ENCODE results near the gene HCFC1. TPM values are rescaled to one million over a fixed set of nuclear protein-coding genes. Genes with fewer than 3 reads are reported as not detected.

Gene HCFC1
- total and polyA plus RNA-seq, 7 experiments from 2014 or later = 6.6 to 106 (median 52.9) TPM

DNA sequence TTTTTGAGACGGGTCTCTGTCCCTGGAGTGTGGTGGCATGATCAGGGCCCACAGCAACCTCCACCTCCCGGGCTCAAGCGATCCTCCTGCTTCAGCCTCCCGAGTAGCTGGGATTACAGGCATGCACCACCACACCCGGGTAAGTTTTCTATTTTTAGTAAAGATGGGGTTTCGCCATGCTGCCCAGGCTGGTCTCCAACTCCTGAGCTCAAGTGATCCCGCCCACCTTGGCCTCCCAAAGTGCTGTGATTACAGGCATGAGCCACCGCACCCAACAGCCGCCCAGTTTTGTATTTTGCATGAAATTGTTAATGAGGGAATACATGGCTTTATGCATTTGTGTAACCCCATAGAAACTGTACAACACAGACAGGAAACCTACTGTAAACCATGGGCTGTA is 42.8 kb downstream of the HCFC1 start:
- Histone ChIP-seq H3K36me3 (ENCODE audit: control insufficient read depth in 2 of 3, insufficient read depth in 3 of 3, low read length in 3 of 3) (peaks cover 0 to 15% (median 0%) of the 10 kb centered on the region in 3 experiments), H3K9me3 (ENCODE audit: control insufficient read depth in 2 of 3, low read length in 3 of 3) (no peaks in the 10 kb centered on the region), H3K27ac (ENCODE audit: low read depth, low read length) (peak overlapping the region; percentile 54), H3K27me3 (ENCODE audit: control insufficient read depth in 2 of 2, insufficient read depth in 2 of 2, low read length in 2 of 2) (no peaks in the 10 kb centered on the region), H3K4me3 (ENCODE audit: low read length) (no peak overlapping the region), H3K4me1 (ENCODE audit: control insufficient read depth in 2 of 2, insufficient read depth in 2 of 2, low read length in 2 of 2) (peaks cover 8 to 18% of the 10 kb centered on the region in 2 donors)
- peaks cover 0 to 15% (median 0%) of the 10 kb centered on the region in 5 donors for H3K36me3 Mint-ChIP-seq
- H3K27me3 Mint-ChIP-seq = no peaks in the 10 kb centered on the region
- H3K27ac Mint-ChIP-seq = peak overlapping the region; percentile 29 to 99 (median 86)
- intact Hi-C loops (cut with micrococcal nuclease) = loop anchor here (1.0 to 10.0 kb wide), 8 partner anchors 18 to 618 kb away; partner anchors contain the start of genes ABCD1 (in 2 of the 2), BCAP31 (in 2 of the 2), EMD (in 2 of the 2) and HCFC1 (in 2 of the 2)
- ChIA-PET POLR2A (interaction anchor here (0.8 to 17.4 kb wide), 5 partner anchors 15 to 165 kb away, joined by 4 to 384 read pairs (median 111); partner anchors contain the start of genes HCFC1, IDH3G, NAA10 and PLXNB3), CTCF (interaction anchor here (6.4 to 13.2 kb wide), 2 partner anchors 20 to 39 kb away, joined by 27 to 168 read pairs; partner anchors contain the start of gene RENBP)
- no peak for ATAC-seq
- no peak for DNase-seq
- H3K4me3 Mint-ChIP-seq = peak overlapping the region; percentile 58 to 98 (median 92)
- H3K4me1 Mint-ChIP-seq = peaks cover 0 to 64% (median 16%) of the 10 kb centered on the region in 7 donors
- peaks cover 0 to 2% (median 0%) of the 10 kb centered on the region in 11 donors for H3K9me3 Mint-ChIP-seq

DNA sequence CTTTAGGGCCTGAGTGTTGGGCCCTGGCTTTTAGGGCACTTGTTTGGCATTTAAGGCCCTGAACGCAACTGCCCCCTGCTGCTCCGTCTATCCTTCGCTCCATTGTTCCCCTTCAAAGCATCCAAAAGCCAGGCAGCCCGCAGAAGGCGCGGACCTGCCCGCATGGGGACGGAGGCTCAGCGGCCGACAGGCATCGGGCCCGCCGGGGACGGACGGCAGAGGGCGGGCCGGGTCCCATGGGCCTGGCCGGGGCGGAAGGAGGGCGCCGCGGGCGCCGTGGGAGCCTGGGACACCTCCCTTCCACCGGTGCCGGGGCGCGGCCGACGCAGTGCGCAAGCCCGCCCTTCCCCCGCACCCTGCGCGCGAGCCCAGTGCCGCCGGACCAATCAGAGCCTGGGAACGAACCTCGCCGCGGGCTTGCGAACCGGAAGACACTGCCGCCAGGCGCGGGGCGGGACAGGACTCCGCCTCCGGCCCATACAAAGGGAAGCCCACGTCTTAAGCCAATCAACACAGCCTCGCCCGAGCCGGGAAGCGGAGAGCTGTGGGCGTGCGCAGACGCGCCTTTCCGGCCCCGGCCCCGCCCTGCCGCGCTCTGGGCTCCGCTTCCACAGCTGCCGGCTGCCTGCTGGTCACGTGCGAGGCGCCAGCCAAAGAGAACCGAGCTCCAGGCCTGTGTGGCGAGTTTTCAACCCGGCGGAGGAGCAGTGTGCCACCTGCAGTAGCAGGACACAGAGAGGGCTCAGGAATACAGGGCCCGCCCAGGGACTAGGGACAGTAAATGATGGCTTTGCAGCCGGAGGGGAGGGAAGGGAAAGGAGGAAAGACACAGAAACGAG is 43.5 kb downstream of the HCFC1 start:
- DNase-seq = peak; percentile 80 to 98 (median 94)
- Mint-ChIP-seq H3K36me3 (peaks cover 0 to 19% (median 0%) of the 10 kb centered on the region in 5 donors), H3K27me3 (no peaks in the 10 kb centered on the region), H3K9me3 (peaks cover 0 to 2% (median 0%) of the 10 kb centered on the region in 11 donors), H3K4me3 (peak overlapping the region; percentile 90 to 98 (median 94)), H3K27ac (peak overlapping the region; percentile 80 to 100 (median 98)), H3K4me1 (peaks cover 0 to 68% (median 21%) of the 10 kb centered on the region in 7 donors)
- H3K4me3 ChIP-seq (ENCODE audit: low read length) = peak overlapping the region; percentile 81
- H3K36me3 ChIP-seq (ENCODE audit: control insufficient read depth in 2 of 3, insufficient read depth in 3 of 3, low read length in 3 of 3) = peaks cover 0 to 15% (median 0%) of the 10 kb centered on the region in 3 experiments
- peak overlapping the region; percentile 98 for H3K27ac ChIP-seq (ENCODE audit: low read depth, low read length)
- no peaks in the 10 kb centered on the region for H3K9me3 ChIP-seq (ENCODE audit: control insufficient read depth in 2 of 3, low read length in 3 of 3)
- H3K27me3 ChIP-seq (ENCODE audit: control insufficient read depth in 2 of 2, insufficient read depth in 2 of 2, low read length in 2 of 2) = no peaks in the 10 kb centered on the region
- POLR2A ChIA-PET = interaction anchor here (0.9 to 17.4 kb wide), 12 partner anchors 16 to 452 kb away, joined by 3 to 384 read pairs (median 8); partner anchors contain the start of genes EMD, HCFC1, IDH3G and NAA10
- H3K4me1 ChIP-seq (ENCODE audit: control insufficient read depth in 2 of 2, insufficient read depth in 2 of 2, low read length in 2 of 2) = peaks cover 14 to 18% of the 10 kb centered on the region in 2 donors
- intact Hi-C loops (cut with micrococcal nuclease) = loop anchor here (1.0 to 10.0 kb wide), 11 partner anchors 19 to 619 kb away; partner anchors contain the start of genes ABCD1 (in 2 of the 2), BCAP31 (in 2 of the 2), EMD (in 2 of the 2) and HCFC1 (in 2 of the 2)
- CTCF ChIA-PET = interaction anchor here (0.6 to 13.2 kb wide), 3 partner anchors 21 to 272 kb away, joined by 3 to 168 read pairs (median 27); partner anchors contain the start of gene RENBP
- peak; percentile 86 for ATAC-seq

- ChIA-PET CTCF (interaction anchor here (6.4 to 13.2 kb wide), 2 partner anchors 21 to 41 kb away, joined by 27 to 168 read pairs; partner anchors contain the start of gene RENBP), POLR2A (interaction anchor here (0.9 to 17.4 kb wide), 13 partner anchors 16 to 452 kb away, joined by 3 to 384 read pairs (median 7); partner anchors contain the start of genes EMD, HCFC1, IDH3G and NAA10)
- ATAC-seq (no peak), DNase-seq (peak in 3 of 9 donors; percentile 25 to 37 (median 35))
- Mint-ChIP-seq H3K4me3 (peak overlapping the region; percentile 89 to 95 (median 92)), H3K4me1 (peaks cover 0 to 73% (median 23%) of the 10 kb centered on the region in 7 donors), H3K27ac (peak overlapping the region; percentile 80 to 100 (median 98)), H3K27me3 (no peaks in the 10 kb centered on the region), H3K9me3 (peaks cover 0 to 2% (median 0%) of the 10 kb centered on the region in 11 donors), H3K36me3 (peaks cover 0 to 20% (median 0%) of the 10 kb centered on the region in 5 donors)
- H3K4me3 ChIP-seq (ENCODE audit: low read length) = peak overlapping the region; percentile 81
- no peaks in the 10 kb centered on the region for H3K9me3 ChIP-seq (ENCODE audit: control insufficient read depth in 2 of 3, low read length in 3 of 3)
- H3K4me1 ChIP-seq (ENCODE audit: control insufficient read depth in 2 of 2, insufficient read depth in 2 of 2, low read length in 2 of 2) = peaks cover 18 to 19% of the 10 kb centered on the region in 2 donors
- H3K27me3 ChIP-seq (ENCODE audit: control insufficient read depth in 2 of 2, insufficient read depth in 2 of 2, low read length in 2 of 2) = no peaks in the 10 kb centered on the region
- peaks cover 0 to 15% (median 0%) of the 10 kb centered on the region in 3 experiments for H3K36me3 ChIP-seq (ENCODE audit: control insufficient read depth in 2 of 3, insufficient read depth in 3 of 3, low read length in 3 of 3)
- intact Hi-C loops (cut with micrococcal nuclease) = loop anchor here (1.0 to 10.0 kb wide), 7 partner anchors 20 to 567 kb away; partner anchors contain the start of genes EMD (in 2 of the 2), SLC10A3 (in 1 of the 2) and SLC6A8 (in 1 of the 2)
- peak overlapping the region; percentile 98 for H3K27ac ChIP-seq (ENCODE audit: low read depth, low read length)
Measured at GRCh38 chrX:153927672-153927921, 44.0 kb downstream of the HCFC1 start.

- peak overlapping the region; percentile 81 for H3K4me3 ChIP-seq (ENCODE audit: low read length)
- ATAC-seq (peak; percentile 63), DNase-seq (peak; percentile 44 to 89 (median 85))
- H3K9me3 ChIP-seq (ENCODE audit: control insufficient read depth in 2 of 3, low read length in 3 of 3) = no peaks in the 10 kb centered on the region
- no peaks in the 10 kb centered on the region for H3K27me3 ChIP-seq (ENCODE audit: control insufficient read depth in 2 of 2, insufficient read depth in 2 of 2, low read length in 2 of 2)
- H3K9me3 Mint-ChIP-seq = peaks cover 0 to 2% (median 0%) of the 10 kb centered on the region in 11 donors
- peaks cover 18 to 24% of the 10 kb centered on the region in 2 donors for H3K4me1 ChIP-seq (ENCODE audit: control insufficient read depth in 2 of 2, insufficient read depth in 2 of 2, low read length in 2 of 2)
- H3K27me3 Mint-ChIP-seq = no peaks in the 10 kb centered on the region
- H3K36me3 Mint-ChIP-seq = peaks cover 0 to 23% (median 0%) of the 10 kb centered on the region in 5 donors
- peak overlapping the region; percentile 98 for H3K27ac ChIP-seq (ENCODE audit: low read depth, low read length)
- ChIA-PET POLR2A (interaction anchor here (0.9 to 17.4 kb wide), 17 partner anchors 17 to 518 kb away, joined by 3 to 384 read pairs (median 6); partner anchors contain the start of genes EMD, HCFC1, IDH3G and NAA10), CTCF (interaction anchor here (0.6 to 13.2 kb wide), 5 partner anchors 17 to 561 kb away, joined by 3 to 168 read pairs (median 3); partner anchors contain the start of gene RENBP)
- peaks cover 0 to 12% (median 0%) of the 10 kb centered on the region in 3 experiments for H3K36me3 ChIP-seq (ENCODE audit: control insufficient read depth in 2 of 3, insufficient read depth in 3 of 3, low read length in 3 of 3)
- H3K4me1 Mint-ChIP-seq = peaks cover 0 to 78% (median 27%) of the 10 kb centered on the region in 7 donors
- peak overlapping the region; percentile 89 to 95 (median 92) for H3K4me3 Mint-ChIP-seq
- peak overlapping the region; percentile 80 to 100 (median 98) for H3K27ac Mint-ChIP-seq
- intact Hi-C loops (cut with micrococcal nuclease) = loop anchor here (1.0 to 10.0 kb wide), 8 partner anchors 8 to 568 kb away; partner anchors contain the start of genes EMD (in 2 of the 2), NAA10 (in 1 of the 2), SLC10A3 (in 1 of the 2) and SLC6A8 (in 1 of the 2)
Measured at GRCh38 chrX:153926858-153927671, 44.6 kb downstream of the HCFC1 start.

- Mint-ChIP-seq H3K27me3 (no peaks in the 10 kb centered on the region), H3K36me3 (peaks cover 0 to 23% (median 0%) of the 10 kb centered on the region in 5 donors), H3K9me3 (peaks cover 0 to 2% (median 0%) of the 10 kb centered on the region in 11 donors), H3K4me1 (peaks cover 0 to 79% (median 27%) of the 10 kb centered on the region in 7 donors), H3K27ac (peak overlapping the region; percentile 80 to 100 (median 98)), H3K4me3 (peak overlapping the region; percentile 89 to 95 (median 92))
- intact Hi-C loops (cut with micrococcal nuclease) = loop anchor here (1.0 to 10.0 kb wide), 7 partner anchors 9 to 568 kb away; partner anchors contain the start of genes EMD (in 2 of the 2), NAA10 (in 1 of the 2), SLC10A3 (in 1 of the 2) and SLC6A8 (in 1 of the 2)
- no peak for ATAC-seq
- CTCF ChIA-PET = interaction anchor here (0.6 to 13.2 kb wide), 5 partner anchors 17 to 562 kb away, joined by 3 to 168 read pairs (median 3); partner anchors contain the start of gene RENBP
- no peak for DNase-seq
- Histone ChIP-seq H3K4me1 (ENCODE audit: control insufficient read depth in 2 of 2, insufficient read depth in 2 of 2, low read length in 2 of 2) (peaks cover 22 to 27% of the 10 kb centered on the region in 2 donors), H3K9me3 (ENCODE audit: control insufficient read depth in 2 of 3, low read length in 3 of 3) (no peaks in the 10 kb centered on the region), H3K36me3 (ENCODE audit: control insufficient read depth in 2 of 3, insufficient read depth in 3 of 3, low read length in 3 of 3) (peaks cover 0 to 6% (median 0%) of the 10 kb centered on the region in 3 experiments), H3K27me3 (ENCODE audit: control insufficient read depth in 2 of 2, insufficient read depth in 2 of 2, low read length in 2 of 2) (no peaks in the 10 kb centered on the region), H3K4me3 (ENCODE audit: low read length) (peak overlapping the region; percentile 81), H3K27ac (ENCODE audit: low read depth, low read length) (peak overlapping the region; percentile 98)
- POLR2A ChIA-PET = interaction anchor here (1.0 to 17.4 kb wide), 18 partner anchors 9 to 518 kb away, joined by 3 to 384 read pairs (median 6); partner anchors contain the start of genes HCFC1, IDH3G, NAA10 and RENBP
Measured at GRCh38 chrX:153926552-153926857, 45.1 kb downstream of the HCFC1 start.

Data from naive thymus-derived CD4-positive, alpha-beta T cell (primary cell).